ENCODE data around the gene HS3ST5. TPM values are rescaled to one million over a fixed set of nuclear protein-coding genes. Genes with fewer than 3 reads are reported as not detected.

The HS3ST5 gene
- total and polyA plus RNA-seq, 10 donors, result not detected

- H3K4me3 ChIP-seq, result no peak overlapping the region
- WGBS, 5 donors, result 74 to 87% (median 78%) methylated on average over 2 of the region's 2 CpGs
- H3K4me1 ChIP-seq, result no peaks in the 10 kb centered on the region
- intact Hi-C loops (cut with DNase I; ENCODE audit: low total_unique reads), result no loop called here
- H3K9me3 ChIP-seq, result no peaks in the 10 kb centered on the region
- H3K36me3 ChIP-seq, result no peaks in the 10 kb centered on the region
- H3K27ac ChIP-seq, result no peak overlapping the region
- H3K27me3 ChIP-seq (replicated peaks in 1 of 7), result peaks cover 0 to 6% (median 0%) of the 10 kb centered on the region in 7 donors
- TF ChIP-seq CTCF (IDR thresholded peaks at IDR 0.05 in 8 of 11, conservative IDR thresholded peaks at IDR 0.05 in 3 of 11) (no peak), POLR2A (IDR thresholded peaks at IDR 0.05) (no peak), POLR2AphosphoS5 (IDR thresholded peaks at IDR 0.05) (no peak)
- DNase-seq, result no peak
These were observed 55.4 kb downstream of the HS3ST5 start for GRCh38 chr6:114287461-114287860.

GRCh38 chr6:114286211-114286610, 56.6 kb downstream of the HS3ST5 start:
- no peak overlapping the region for H3K27ac ChIP-seq
- H3K27me3 ChIP-seq (replicated peaks in 1 of 7), result peaks cover 0 to 6% (median 0%) of the 10 kb centered on the region in 7 donors
- no peak overlapping the region for H3K4me3 ChIP-seq
- DNase-seq, result no peak
- no peaks in the 10 kb centered on the region for H3K9me3 ChIP-seq
- TF ChIP-seq POLR2A (IDR thresholded peaks at IDR 0.05), result no peak
- TF ChIP-seq POLR2AphosphoS5 (IDR thresholded peaks at IDR 0.05), result no peak
- no peak for TF ChIP-seq CTCF (IDR thresholded peaks at IDR 0.05 in 8 of 11, conservative IDR thresholded peaks at IDR 0.05 in 3 of 11)
- WGBS, 5 donors, result 61 to 81% (median 67%) methylated on average over 2 of the region's 2 CpGs
- intact Hi-C loops (cut with DNase I; ENCODE audit: low total_unique reads), result no loop called here
- H3K4me1 ChIP-seq, result no peaks in the 10 kb centered on the region
- no peaks in the 10 kb centered on the region for H3K36me3 ChIP-seq

GRCh38 chr6:114284281-114284680, 58.5 kb downstream of the HS3ST5 start:
- Histone ChIP-seq H3K9me3 (no peaks in the 10 kb centered on the region), H3K27me3 (replicated peaks in 1 of 7) (no peaks in the 10 kb centered on the region), H3K27ac (no peak overlapping the region), H3K4me1 (no peaks in the 10 kb centered on the region), H3K36me3 (no peaks in the 10 kb centered on the region), H3K4me3 (no peak overlapping the region)
- TF ChIP-seq POLR2AphosphoS5 (IDR thresholded peaks at IDR 0.05) (no peak), CTCF (IDR thresholded peaks at IDR 0.05 in 8 of 11, conservative IDR thresholded peaks at IDR 0.05 in 3 of 11) (no peak), POLR2A (IDR thresholded peaks at IDR 0.05) (no peak)
- 90 to 97% (median 95%) methylated on average over 2 of the region's 2 CpGs for WGBS, 5 donors
- intact Hi-C loops (cut with DNase I; ENCODE audit: low total_unique reads), result no loop called here
- no peak for DNase-seq

GRCh38 chr6:114282292-114282691, 60.5 kb downstream of the HS3ST5 start:
- WGBS, 5 donors, result 20 to 30% (median 20%) methylated on average over 6 of the region's 6 CpGs
- Histone ChIP-seq H3K4me1 (no peaks in the 10 kb centered on the region), H3K9me3 (no peaks in the 10 kb centered on the region), H3K36me3 (no peaks in the 10 kb centered on the region), H3K27ac (no peak overlapping the region), H3K4me3 (no peak overlapping the region), H3K27me3 (replicated peaks in 1 of 7) (peaks cover 0 to 10% (median 0%) of the 10 kb centered on the region in 7 donors)
- TF ChIP-seq CTCF (IDR thresholded peaks at IDR 0.05 in 8 of 11, conservative IDR thresholded peaks at IDR 0.05 in 3 of 11), result no peak
- no peak for TF ChIP-seq POLR2A (IDR thresholded peaks at IDR 0.05)
- TF ChIP-seq POLR2AphosphoS5 (IDR thresholded peaks at IDR 0.05), result no peak
- DNase-seq, result no peak
- intact Hi-C loops (cut with DNase I; ENCODE audit: low total_unique reads), result no loop called here
